ENCODE data around the gene EOMES.

DNA sequence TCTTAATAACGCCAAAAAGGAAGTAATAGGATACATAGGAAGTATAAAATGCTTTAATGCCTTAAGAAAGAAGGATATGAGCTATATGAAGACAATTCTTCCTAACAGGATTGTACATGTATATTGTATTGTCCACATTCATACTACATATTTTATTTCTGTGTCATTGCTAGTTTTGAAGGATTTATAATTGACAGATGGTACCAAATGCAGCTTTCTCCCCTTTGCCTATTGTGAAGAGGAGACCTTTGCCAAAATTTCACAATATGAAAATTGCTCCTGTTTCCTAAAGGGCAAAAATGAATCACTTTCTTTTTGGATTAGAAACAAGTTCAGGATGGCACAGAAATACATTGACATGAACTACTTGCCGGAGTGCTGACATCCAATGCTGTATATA is 34.8 kb upstream of the EOMES start:
- TF ChIP-seq, protein P1, sequence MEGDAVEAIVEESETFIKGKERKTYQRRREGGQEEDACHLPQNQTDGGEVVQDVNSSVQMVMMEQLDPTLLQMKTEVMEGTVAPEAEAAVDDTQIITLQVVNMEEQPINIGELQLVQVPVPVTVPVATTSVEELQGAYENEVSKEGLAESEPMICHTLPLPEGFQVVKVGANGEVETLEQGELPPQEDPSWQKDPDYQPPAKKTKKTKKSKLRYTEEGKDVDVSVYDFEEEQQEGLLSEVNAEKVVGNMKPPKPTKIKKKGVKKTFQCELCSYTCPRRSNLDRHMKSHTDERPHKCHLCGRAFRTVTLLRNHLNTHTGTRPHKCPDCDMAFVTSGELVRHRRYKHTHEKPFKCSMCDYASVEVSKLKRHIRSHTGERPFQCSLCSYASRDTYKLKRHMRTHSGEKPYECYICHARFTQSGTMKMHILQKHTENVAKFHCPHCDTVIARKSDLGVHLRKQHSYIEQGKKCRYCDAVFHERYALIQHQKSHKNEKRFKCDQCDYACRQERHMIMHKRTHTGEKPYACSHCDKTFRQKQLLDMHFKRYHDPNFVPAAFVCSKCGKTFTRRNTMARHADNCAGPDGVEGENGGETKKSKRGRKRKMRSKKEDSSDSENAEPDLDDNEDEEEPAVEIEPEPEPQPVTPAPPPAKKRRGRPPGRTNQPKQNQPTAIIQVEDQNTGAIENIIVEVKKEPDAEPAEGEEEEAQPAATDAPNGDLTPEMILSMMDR (IDR thresholded peaks at IDR 0.05; ENCODE audit: control extremely low read depth in 1 of 3, insufficient read depth in 1 of 3, low read depth in 1 of 3, low read length in 3 of 3) = no peak
- TF ChIP-seq TAF1 (IDR thresholded peaks at IDR 0.05; ENCODE audit: low read depth, low read length) (no peak), EP300 (IDR thresholded peaks at IDR 0.05; ENCODE audit: borderline replicate concordance in 1 of 2, low read depth in 2 of 2, low read length in 2 of 2) (no peak), HDAC6 (IDR thresholded peaks at IDR 0.05; ENCODE audit: low read depth, low read length) (no peak), GABPA (IDR thresholded peaks at IDR 0.05; ENCODE audit: borderline replicate concordance, insufficient read depth, low read length) (no peak), SRF (IDR thresholded peaks at IDR 0.05; ENCODE audit: low read depth, low read length) (no peak), JUN (IDR thresholded peaks at IDR 0.05; ENCODE audit: low read depth, low read length) (no peak), CEBPB (IDR thresholded peaks at IDR 0.05; ENCODE audit: low read depth, low read length) (no peak)
- TF ChIP-seq, protein P2, sequence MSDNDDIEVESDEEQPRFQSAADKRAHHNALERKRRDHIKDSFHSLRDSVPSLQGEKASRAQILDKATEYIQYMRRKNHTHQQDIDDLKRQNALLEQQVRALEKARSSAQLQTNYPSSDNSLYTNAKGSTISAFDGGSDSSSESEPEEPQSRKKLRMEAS (IDR thresholded peaks at IDR 0.05) = no peak

Data from H1 (cell line).